HEK293T (cell line): ENCODE measurements around the gene CPM.

ENCODE experiments used
- ARNT ChIP-seq: fragments of 450-650 bp; IDR thresholded peaks from 2 replicates; pipeline ENCODE4 v1.6.1; 2017; ENCODE audit warnings: mild to moderate bottlenecking
- BHLHE40 ChIP-seq: fragments of 450-650 bp; IDR thresholded peaks from 2 replicates; pipeline ENCODE4 v1.6.1; 2016; ENCODE audit warnings: mild to moderate bottlenecking, moderate library complexity, borderline replicate concordance
- CTBP1 ChIP-seq: fragments of 450-650 bp; IDR thresholded peaks from 2 replicates; pipeline ENCODE4 v1.6.1; 2016; ENCODE audit warnings: borderline replicate concordance
- ELF4 ChIP-seq: fragments of 450-650 bp; IDR thresholded peaks from 2 replicates; pipeline ENCODE4 v1.6.1; 2017; ENCODE audit warnings: antibody characterized with exemption
- FOXA1 ChIP-seq: fragments of 450-650 bp; IDR thresholded peaks from 2 replicates; pipeline ENCODE4 v1.6.1; 2016; ENCODE audit warnings: mild to moderate bottlenecking
- FOXK2 ChIP-seq: fragments of 450-650 bp; IDR thresholded peaks from 2 replicates; pipeline ENCODE4 v1.6.1; 2016; ENCODE audit warnings: mild to moderate bottlenecking
- FOXM1 ChIP-seq: fragments of 450-650 bp; IDR thresholded peaks from 2 replicates; pipeline ENCODE4 v1.6.1; 2017; ENCODE audit warnings: mild to moderate bottlenecking, borderline replicate concordance
- HDGF ChIP-seq: fragments of 450-650 bp; IDR thresholded peaks from 2 replicates; pipeline ENCODE4 v1.6.1; 2017; ENCODE audit warnings: antibody characterized with exemption, borderline replicate concordance
- NFRKB ChIP-seq: fragments of 450-650 bp; IDR thresholded peaks from 2 replicates; pipeline ENCODE4 v1.6.1; 2016; ENCODE audit warnings: mild to moderate bottlenecking, moderate library complexity
- PKNOX1 ChIP-seq: fragments of 450-650 bp; IDR thresholded peaks from 2 replicates; pipeline ENCODE4 v1.6.1; 2016
- SP1 ChIP-seq: fragments of 450-650 bp; IDR thresholded peaks from 2 replicates; pipeline ENCODE4 v1.6.1; 2017
- SUZ12 ChIP-seq: fragments of 450-650 bp; IDR thresholded peaks from 2 replicates; pipeline ENCODE4 v1.6.1; 2016; ENCODE audit warnings: mild to moderate bottlenecking
- TARDBP ChIP-seq: fragments of 450-650 bp; IDR thresholded peaks from 2 replicates; pipeline ENCODE4 v1.6.1; 2016
- ZNF384 ChIP-seq: fragments of 450-650 bp; IDR thresholded peaks from 2 replicates; pipeline ENCODE4 v1.6.1; 2016

DNA sequence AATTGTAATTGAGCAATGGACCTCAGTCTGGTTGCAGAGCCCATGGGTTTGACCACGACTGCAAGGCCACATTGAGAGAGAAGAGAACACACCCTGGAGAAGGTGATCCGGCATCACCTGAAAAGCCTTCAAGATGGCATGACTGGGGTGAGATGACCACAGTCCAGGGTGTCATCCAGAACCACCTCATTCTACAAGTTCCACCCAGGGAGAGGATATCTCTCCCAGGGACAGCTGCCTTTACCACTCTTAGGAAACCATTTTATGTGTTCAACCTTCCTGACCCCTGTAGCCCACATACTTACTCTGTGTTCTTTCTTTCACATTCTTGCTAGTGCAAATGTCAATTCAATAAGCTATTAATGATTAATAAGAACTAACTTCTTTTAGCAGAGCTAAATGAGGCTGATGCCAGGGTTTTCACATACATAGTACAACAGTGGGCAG is 43.4 kb upstream of the CPM start:
- no peak for TF ChIP-seq BHLHE40
- no peak for TF ChIP-seq HDGF
- no peak for TF ChIP-seq ARNT
- no peak for TF ChIP-seq SP1
- TF ChIP-seq FOXK2, result no peak
- no peak for TF ChIP-seq ELF4
- TF ChIP-seq FOXA1, result no peak
- no peak for TF ChIP-seq FOXM1
- TF ChIP-seq CTBP1, result no peak
- TF ChIP-seq TARDBP, result no peak
- TF ChIP-seq NFRKB, result no peak
- no peak for TF ChIP-seq ZNF384
- TF ChIP-seq SUZ12, result no peak
- no peak for TF ChIP-seq PKNOX1
